ENCODE measurements around the gene DPM2.
A peak's percentile ranks its signal among the peaks of the same experiment; 100 is the strongest.

Gene DPM2

GRCh38 chr9:127936347-127936852, 1.3 kb downstream of the DPM2 start:
- no peak for DNase-seq (ENCODE audit: low read depth)

GRCh38 chr9:127935765-127936221, 1.9 kb downstream of the DPM2 start:
- no peak for DNase-seq (ENCODE audit: low read depth)

GRCh38 chr9:127934986-127935385, 2.7 kb downstream of the DPM2 start:
- no peak for DNase-seq (ENCODE audit: low read depth)

- no peak for DNase-seq (ENCODE audit: low read depth)
Measured at GRCh38 chr9:127934248-127934647, 3.4 kb downstream of the DPM2 start.

- DNase-seq (ENCODE audit: low read depth), result no peak
Measured at GRCh38 chr9:127931092-127931881, 6.4 kb downstream of the DPM2 start.

GRCh38 chr9:127930231-127931091, 7.2 kb downstream of the DPM2 start, which contains the start of gene PIP5KL1:
Gene PIP5KL1 (minus strand): TSS chr9:127930777. CDS start chr9:127930752, 25 bp downstream.
- peak; percentile 47 for DNase-seq (ENCODE audit: low read depth)

- DNase-seq (ENCODE audit: low read depth), result no peak
Measured at GRCh38 chr9:127929625-127929979, 8.1 kb downstream of the DPM2 start.

- no peak for DNase-seq (ENCODE audit: low read depth)
Measured at GRCh38 chr9:127928676-127929624, 8.7 kb downstream of the DPM2 start.

- no peak for DNase-seq (ENCODE audit: low read depth)
Measured at GRCh38 chr9:127927988-127928675, 9.5 kb downstream of the DPM2 start.

GRCh38 chr9:127927201-127927987, 10.3 kb downstream of the DPM2 start:
- DNase-seq (ENCODE audit: low read depth), result peak; percentile 51

GRCh38 chr9:127926906-127927200, 10.8 kb downstream of the DPM2 start:
- no peak for DNase-seq (ENCODE audit: low read depth)

GRCh38 chr9:127925959-127926905, 11.4 kb downstream of the DPM2 start:
- no peak for DNase-seq (ENCODE audit: low read depth)

- DNase-seq (ENCODE audit: low read depth), result no peak
Measured at GRCh38 chr9:127924736-127925444, 12.8 kb downstream of the DPM2 start.

GRCh38 chr9:127923771-127924170, 13.9 kb downstream of the DPM2 start:
- no peak for DNase-seq (ENCODE audit: low read depth)

GRCh38 chr9:127923046-127923445, 14.6 kb downstream of the DPM2 start:
- DNase-seq (ENCODE audit: low read depth), result no peak

- peak; percentile 69 for DNase-seq (ENCODE audit: low read depth)
Measured at GRCh38 chr9:127921557-127922120, 16.0 kb downstream of the DPM2 start.

GRCh38 chr9:127920794-127921193, 16.9 kb downstream of the DPM2 start:
- no peak for DNase-seq (ENCODE audit: low read depth)

- DNase-seq (ENCODE audit: low read depth), result no peak
Measured at GRCh38 chr9:127919253-127919815, 18.3 kb downstream of the DPM2 start.
